ENCODE results near the gene XDH.

Gene XDH

GRCh38 chr2:31401580-31401979 lies 13.0 kb downstream of the XDH start:
- no peak for DNase-seq

GRCh38 chr2:31398881-31399280 lies 15.7 kb downstream of the XDH start:
- DNase-seq, result no peak

GRCh38 chr2:31397094-31397493 lies 17.4 kb downstream of the XDH start:
- no peak for DNase-seq

- no peak for DNase-seq
These were observed 24.2 kb downstream of the XDH start for GRCh38 chr2:31390324-31390723.

GRCh38 chr2:31388736-31389135 lies 25.8 kb downstream of the XDH start:
- no peak for DNase-seq

GRCh38 chr2:31387850-31388249 lies 26.7 kb downstream of the XDH start:
- DNase-seq, result no peak

- no peak for DNase-seq
These were observed 27.9 kb downstream of the XDH start for GRCh38 chr2:31386648-31387047.

- no peak for DNase-seq
These were observed 28.4 kb downstream of the XDH start for GRCh38 chr2:31386172-31386571.

- DNase-seq, result no peak
These were observed 29.7 kb downstream of the XDH start for GRCh38 chr2:31384771-31385276.

- no peak for DNase-seq
These were observed 30.2 kb downstream of the XDH start for GRCh38 chr2:31384351-31384750.

- DNase-seq, result no peak
These were observed 30.9 kb downstream of the XDH start for GRCh38 chr2:31383471-31384153.

GRCh38 chr2:31382452-31383120 lies 32.0 kb downstream of the XDH start:
- no peak for DNase-seq

- no peak for DNase-seq
These were observed 32.9 kb downstream of the XDH start for GRCh38 chr2:31381601-31382000.

GRCh38 chr2:31380243-31380642 lies 34.3 kb downstream of the XDH start:
- DNase-seq, result no peak

GRCh38 chr2:31379747-31380146 lies 34.8 kb downstream of the XDH start:
- no peak for DNase-seq

GRCh38 chr2:31378791-31379501 lies 35.6 kb downstream of the XDH start:
- DNase-seq, result no peak

- DNase-seq, result no peak
These were observed 36.2 kb downstream of the XDH start for GRCh38 chr2:31378389-31378788.

GRCh38 chr2:31373127-31373526 lies 41.4 kb downstream of the XDH start:
- DNase-seq, result no peak

- no peak for DNase-seq
These were observed 42.4 kb downstream of the XDH start for GRCh38 chr2:31372097-31372496.

- DNase-seq, result no peak
These were observed 42.9 kb downstream of the XDH start for GRCh38 chr2:31371691-31372090.

GRCh38 chr2:31366733-31367132 lies 47.8 kb downstream of the XDH start:
- DNase-seq, result no peak

GRCh38 chr2:31365834-31366505 lies 48.6 kb downstream of the XDH start:
- no peak for DNase-seq

GRCh38 chr2:31365348-31365747 lies 49.2 kb downstream of the XDH start:
- no peak for DNase-seq

Data from activated T-cell treated with anti-CD3 and anti-CD28 coated beads, Interleukin-2, amount 50 U/mL, for 48 hours (primary cell).